SIG-M5 (cell line): ENCODE measurements around the gene PYGL.

ENCODE experiments used
- DNase-seq: peaks from one replicate; lab custom pipeline; 2025; lab: John Stamatoyannopoulos, UW

The PYGL gene

GRCh38 chr14:50871914-50872732 is 72.2 kb downstream of the PYGL start, which contains the start of gene ABHD12B:
Gene ABHD12B (plus strand): TSS chr14:50872053. CDS start chr14:50872175, 122 bp downstream.
- no peak for DNase-seq

- no peak for DNase-seq
Observed at GRCh38 chr14:50871228-50871627, 73.1 kb downstream of the PYGL start.

- no peak for DNase-seq
Observed at GRCh38 chr14:50865391-50866076, 78.7 kb downstream of the PYGL start.

- DNase-seq: no peak
Observed at GRCh38 chr14:50864946-50865345, 79.3 kb downstream of the PYGL start.

GRCh38 chr14:50864237-50864636 is 80.0 kb downstream of the PYGL start:
- DNase-seq: no peak

GRCh38 chr14:50862036-50862570 is 82.2 kb downstream of the PYGL start:
- DNase-seq: no peak

GRCh38 chr14:50860478-50861086 is 83.7 kb downstream of the PYGL start:
- DNase-seq: no peak

GRCh38 chr14:50859296-50859624 is 85.0 kb downstream of the PYGL start:
- no peak for DNase-seq

GRCh38 chr14:50856660-50857059 is 87.6 kb downstream of the PYGL start:
- no peak for DNase-seq

GRCh38 chr14:50855558-50855957 is 88.7 kb downstream of the PYGL start:
- DNase-seq: no peak
